Peyer's patch (tissue), 4 donors: ENCODE measurements around the gene PITX1. TPM values are rescaled to one million over a fixed set of nuclear protein-coding genes. Genes with fewer than 3 reads are reported as not detected.

Source experiments
- DNase-seq, 3 donors: peaks; one replicate each; pipeline ENCODE4 v3.0.0-alpha.2; 2017 to 2019
- H3K27ac ChIP-seq, 4 donors: fragments of 200-600 bp; sonication (generic); one replicate each; pipeline ENCODE4 v1.5.1; 2016 to 2019
- H3K27me3 ChIP-seq, 2 donors: fragments of 200-600 bp; sonication (generic); one replicate each; pipeline ENCODE4 v1.5.1; 2019
- H3K36me3 ChIP-seq, 3 donors: fragments of 200-600 bp; sonication (generic); one replicate each; pipeline ENCODE4 v1.5.1; 2016 to 2019
- H3K4me1 ChIP-seq, 4 donors: fragments of 200-600 bp; sonication (generic); one replicate each; pipeline ENCODE4 v1.5.1; 2016 to 2019
- H3K4me3 ChIP-seq, 4 donors: fragments of 200-600 bp; sonication (generic); 1 replicate in 3 of 4; 2 replicates in 1 of 4; pipeline ENCODE4 v1.5.1; 2016 to 2019; ENCODE audit warnings: mild to moderate bottlenecking in 1 of 4
- H3K9me3 ChIP-seq, 4 donors: fragments of 200-600 bp; sonication (generic); one replicate each; pipeline ENCODE4 v1.5.1; 2016 to 2019; ENCODE audit warnings: mild to moderate bottlenecking in 1 of 4
- CTCF ChIP-seq, 6 experiments: fragments of 450-650 bp in 4 of 6; fragments of 200-600 bp in 2 of 6; sonication (generic) in 1 of 6; IDR thresholded peaks; one replicate each; pipeline ENCODE4 v1.5.1; 2017 to 2019; ENCODE audit warnings: antibody characterized with exemption in 6 of 6, mild to moderate bottlenecking in 3 of 6, moderate library complexity in 1 of 6
- POLR2A ChIP-seq, 2 donors: fragments of 450-650 bp; IDR thresholded peaks; one replicate each; pipeline ENCODE4 v1.5.1; 2017; ENCODE audit warnings: antibody characterized with exemption in 2 of 2, mild to moderate bottlenecking in 2 of 2, moderate library complexity in 2 of 2
- total RNA-seq, 4 donors: library from RNA; depleted of rRNA; stranded (reverse); fragments of >200 nt; gene quantifications; one replicate each; pipeline ENCODE4 v1.1.0, GENCODE V29; 2016

The PITX1 gene
- total RNA-seq, 4 donors from 2014 or later: 0.88 to 4.2 (median 2.5) TPM

GRCh38 chr5:135055396-135055795 lies 21.4 kb upstream of the PITX1 start:
- no peak overlapping the region for H3K27ac ChIP-seq

GRCh38 chr5:135054546-135054945 lies 20.5 kb upstream of the PITX1 start:
- Histone ChIP-seq H3K9me3 (no peaks in the 10 kb centered on the region), H3K36me3 (no peaks in the 10 kb centered on the region), H3K27ac (no peak overlapping the region), H3K4me3 (no peak overlapping the region), H3K27me3 (no peaks in the 10 kb centered on the region), H3K4me1 (no peaks in the 10 kb centered on the region)
- no peak for TF ChIP-seq POLR2A (IDR thresholded peaks at IDR 0.05)
- no peak for TF ChIP-seq CTCF (IDR thresholded peaks at IDR 0.05)
- DNase-seq: no peak

More at GRCh38 chr5:135055396-135055795, 21.4 kb upstream of the PITX1 start:
- H3K27me3 ChIP-seq: no peaks in the 10 kb centered on the region
- DNase-seq: no peak
- TF ChIP-seq POLR2A (IDR thresholded peaks at IDR 0.05) (no peak), CTCF (IDR thresholded peaks at IDR 0.05) (no peak)
- H3K9me3 ChIP-seq: no peaks in the 10 kb centered on the region
- H3K36me3 ChIP-seq: no peaks in the 10 kb centered on the region
- H3K4me3 ChIP-seq: no peak overlapping the region
- H3K4me1 ChIP-seq: no peaks in the 10 kb centered on the region

- Histone ChIP-seq H3K4me1 (no peaks in the 10 kb centered on the region), H3K36me3 (no peaks in the 10 kb centered on the region), H3K27me3 (no peaks in the 10 kb centered on the region), H3K27ac (peak overlapping the region in 1 of 4 donors; percentile 14), H3K9me3 (no peaks in the 10 kb centered on the region), H3K4me3 (no peak overlapping the region)
- no peak for DNase-seq
- TF ChIP-seq POLR2A (IDR thresholded peaks at IDR 0.05) (no peak), CTCF (IDR thresholded peaks at IDR 0.05) (no peak)
Observed at GRCh38 chr5:135053989-135054388, 20.0 kb upstream of the PITX1 start.

GRCh38 chr5:135053278-135053677 lies 19.2 kb upstream of the PITX1 start:
- Histone ChIP-seq H3K27ac (peak overlapping the region in 1 of 4 donors; percentile 14), H3K4me1 (no peaks in the 10 kb centered on the region), H3K36me3 (no peaks in the 10 kb centered on the region), H3K27me3 (no peaks in the 10 kb centered on the region), H3K9me3 (no peaks in the 10 kb centered on the region), H3K4me3 (peak overlapping the region in 1 of 4 donors; percentile 20)
- TF ChIP-seq POLR2A (IDR thresholded peaks at IDR 0.05) (no peak), CTCF (IDR thresholded peaks at IDR 0.05) (no peak)
- peak in 2 of 3 donors; percentile 74 to 83 for DNase-seq

GRCh38 chr5:135052511-135053145 lies 18.6 kb upstream of the PITX1 start:
- H3K36me3 ChIP-seq: no peaks in the 10 kb centered on the region
- H3K4me3 ChIP-seq: peak overlapping the region in 1 of 4 donors; percentile 20
- H3K4me1 ChIP-seq: no peaks in the 10 kb centered on the region
- peak overlapping the region in 1 of 4 donors; percentile 14 for H3K27ac ChIP-seq
- no peaks in the 10 kb centered on the region for H3K9me3 ChIP-seq
- no peaks in the 10 kb centered on the region for H3K27me3 ChIP-seq
- no peak for DNase-seq
- no peak for TF ChIP-seq POLR2A (IDR thresholded peaks at IDR 0.05)
- TF ChIP-seq CTCF (IDR thresholded peaks at IDR 0.05): no peak
